OCI-LY7 (cell line): Measurements from ENCODE around the gene PIK3AP1. TPM values are rescaled to one million over a fixed set of nuclear protein-coding genes. Genes with fewer than 3 reads are reported as not detected.

Source experiments
- BruUV-seq: library from RNA; stranded (reverse); fragments of 400-500 nt; replicated peaks from 2 replicates; lab custom pipeline; 2021; lab: Mats Ljungman, UMichigan
- CTCF ChIA-PET: fragments of 300-600 bp; sonication (Branson Sonifier 250); formaldehyde crosslinking; loops from one replicate; lab custom pipeline; 2022; ENCODE audit warnings: antibody characterized with exemption; ENCODE audit not compliant: unreplicated experiment; lab: Charles Lee
- POLR2A ChIA-PET: fragments of 300-600 bp; sonication (Branson Sonifier 250); formaldehyde crosslinking; loops from one replicate; lab custom pipeline; 2022; ENCODE audit warnings: antibody characterized with exemption; lab: Charles Lee
- DNase-seq: peaks from one replicate; pipeline ENCODE4 v3.0.0-alpha.2; 2015; ENCODE audit warnings: low spot score
- H2AFZ ChIP-seq: fragments of 200-600 bp; sonication (generic), shearing (Covaris generic); 2 replicates; pipeline ENCODE4 v1.6.1; 2014; ENCODE audit warnings: mild to moderate bottlenecking, antibody characterized with exemption, low read length, moderate library complexity
- H3K27ac ChIP-seq: fragments of 200-600 bp; sonication (generic); 2 replicates; pipeline ENCODE4 v1.5.1; 2014; ENCODE audit warnings: mixed run types, low read depth, mild to moderate bottlenecking, moderate library complexity, low read length, inconsistent platforms; ENCODE audit not compliant: poor library complexity, severe bottlenecking
- H3K36me3 ChIP-seq: fragments of 200-600 bp; sonication (generic); 2 replicates; pipeline ENCODE4 v1.6.1; 2014; ENCODE audit warnings: mild to moderate bottlenecking, antibody characterized with exemption, low read length, moderate library complexity, mixed read lengths; ENCODE audit not compliant: insufficient read depth
- H3K4me1 ChIP-seq: fragments of 200-600 bp; sonication (generic); 2 replicates; pipeline ENCODE4 v1.5.1; 2014; ENCODE audit warnings: mild to moderate bottlenecking, low read length; ENCODE audit not compliant: insufficient read depth, poor library complexity, severe bottlenecking
- H3K4me2 ChIP-seq: fragments of 200-600 bp; sonication (generic); 2 replicates; pipeline ENCODE4 v1.6.1; 2014; ENCODE audit warnings: mild to moderate bottlenecking, low read length
- H3K4me3 ChIP-seq: fragments of 200-600 bp; sonication (generic); 2 replicates; pipeline ENCODE4 v1.5.1; 2014; ENCODE audit warnings: mild to moderate bottlenecking, low read depth, low read length; ENCODE audit not compliant: poor library complexity, severe bottlenecking
- H3K79me2 ChIP-seq: fragments of 200-600 bp; sonication (generic); 2 replicates; pipeline ENCODE4 v1.6.1; 2016; ENCODE audit warnings: low read depth, mild to moderate bottlenecking, low read length, moderate library complexity, mixed read lengths; ENCODE audit not compliant: insufficient read depth
- H3K9me2 ChIP-seq: fragments of 200-600 bp; sonication (generic); 2 replicates; pipeline ENCODE4 v1.6.1; 2016; ENCODE audit warnings: mild to moderate bottlenecking, low read length, mixed read lengths; ENCODE audit not compliant: insufficient read depth
- H3K9me3 ChIP-seq: fragments of 200-600 bp; sonication (generic); 2 replicates; pipeline ENCODE4 v1.6.1; 2014; ENCODE audit warnings: mild to moderate bottlenecking, mixed run types, low read length, mixed read lengths
- H4K20me1 ChIP-seq: fragments of 200-600 bp; sonication (generic); 2 replicates; pipeline ENCODE4 v1.6.1; 2014; ENCODE audit warnings: mild to moderate bottlenecking, antibody characterized with exemption, low read length, moderate library complexity, mixed read lengths; ENCODE audit not compliant: insufficient read depth
- EZH2phosphoT487 ChIP-seq: fragments of 200-600 bp; sonication (generic); IDR thresholded peaks from 2 replicates; pipeline ENCODE4 v1.6.1; 2018; ENCODE audit warnings: low read depth, borderline replicate concordance, mild to moderate bottlenecking, mixed run types, antibody characterized with exemption, low read length, moderate library complexity, mixed read lengths
- intact Hi-C: fragments of 100-400 bp; cut with micrococcal nuclease; formaldehyde crosslinking; loops from one replicate; pipeline ENCODE4 v1.10.0; 2022; ENCODE audit not compliant: unreplicated experiment
- total RNA-seq, 2 experiments: library from RNA; depleted of rRNA in 1 of 2; stranded (reverse); fragments of >200 nt in 1 of 2; shearing (Covaris generic) in 1 of 2; gene quantifications; 2 replicates each; pipeline ENCODE4 v1.2.3, GENCODE V29; 2014 to 2022
- TF ChIP-seq, protein P1 (sequence below): fragments of 200-600 bp; sonication (generic); conservative IDR thresholded peaks from 2 replicates; pipeline ENCODE4 v1.5.1; 2014; ENCODE audit warnings: mild to moderate bottlenecking, antibody characterized with exemption, low read length, moderate library complexity, mixed read lengths

PIK3AP1 gene
- total RNA-seq, 2 experiments from 2014 or later: 132 to 140 TPM

DNA sequence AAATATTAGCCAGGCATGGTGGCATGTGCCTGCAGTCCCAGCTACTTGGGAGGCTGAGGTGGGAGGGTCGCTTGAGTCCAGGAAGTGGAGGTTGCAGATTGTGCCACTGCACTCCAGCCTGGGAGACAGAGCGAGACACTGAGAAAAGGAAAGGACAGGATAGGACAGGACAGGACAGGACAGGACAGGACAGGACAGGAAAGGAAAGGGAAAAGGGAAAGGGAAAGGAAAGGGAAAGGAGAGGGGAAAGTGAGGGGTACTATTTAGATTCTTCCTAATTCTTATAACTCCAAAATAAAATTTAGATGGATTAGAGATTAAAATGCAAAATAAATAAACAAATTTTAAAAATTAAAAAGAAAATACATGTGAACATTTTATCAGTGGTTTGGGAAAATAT lies 58.7 kb downstream of the PIK3AP1 start:
- no peaks in the 10 kb centered on the region for H3K9me3 ChIP-seq
- H4K20me1 ChIP-seq: peaks cover 34% of the 10 kb centered on the region
- H3K27ac ChIP-seq: no peak overlapping the region
- peaks cover 73% of the 10 kb centered on the region for H3K36me3 ChIP-seq
- no peak overlapping the region for H3K4me2 ChIP-seq
- ChIA-PET CTCF (no interaction called here), POLR2A (no interaction called here)
- peaks cover 96% of the 10 kb centered on the region for H3K79me2 ChIP-seq
- no peak overlapping the region for H3K4me3 ChIP-seq
- H3K4me1 ChIP-seq: peaks cover 51% of the 10 kb centered on the region
- H3K9me2 ChIP-seq: no peaks in the 10 kb centered on the region
- DNase-seq: no peak
- H2AFZ ChIP-seq: no peak overlapping the region
- intact Hi-C loops: no loop called here
- TF ChIP-seq EZH2phosphoT487: no peak
- TF ChIP-seq, protein P1, sequence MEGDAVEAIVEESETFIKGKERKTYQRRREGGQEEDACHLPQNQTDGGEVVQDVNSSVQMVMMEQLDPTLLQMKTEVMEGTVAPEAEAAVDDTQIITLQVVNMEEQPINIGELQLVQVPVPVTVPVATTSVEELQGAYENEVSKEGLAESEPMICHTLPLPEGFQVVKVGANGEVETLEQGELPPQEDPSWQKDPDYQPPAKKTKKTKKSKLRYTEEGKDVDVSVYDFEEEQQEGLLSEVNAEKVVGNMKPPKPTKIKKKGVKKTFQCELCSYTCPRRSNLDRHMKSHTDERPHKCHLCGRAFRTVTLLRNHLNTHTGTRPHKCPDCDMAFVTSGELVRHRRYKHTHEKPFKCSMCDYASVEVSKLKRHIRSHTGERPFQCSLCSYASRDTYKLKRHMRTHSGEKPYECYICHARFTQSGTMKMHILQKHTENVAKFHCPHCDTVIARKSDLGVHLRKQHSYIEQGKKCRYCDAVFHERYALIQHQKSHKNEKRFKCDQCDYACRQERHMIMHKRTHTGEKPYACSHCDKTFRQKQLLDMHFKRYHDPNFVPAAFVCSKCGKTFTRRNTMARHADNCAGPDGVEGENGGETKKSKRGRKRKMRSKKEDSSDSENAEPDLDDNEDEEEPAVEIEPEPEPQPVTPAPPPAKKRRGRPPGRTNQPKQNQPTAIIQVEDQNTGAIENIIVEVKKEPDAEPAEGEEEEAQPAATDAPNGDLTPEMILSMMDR: no peak
- BruUV-seq: no TSS peak

DNA sequence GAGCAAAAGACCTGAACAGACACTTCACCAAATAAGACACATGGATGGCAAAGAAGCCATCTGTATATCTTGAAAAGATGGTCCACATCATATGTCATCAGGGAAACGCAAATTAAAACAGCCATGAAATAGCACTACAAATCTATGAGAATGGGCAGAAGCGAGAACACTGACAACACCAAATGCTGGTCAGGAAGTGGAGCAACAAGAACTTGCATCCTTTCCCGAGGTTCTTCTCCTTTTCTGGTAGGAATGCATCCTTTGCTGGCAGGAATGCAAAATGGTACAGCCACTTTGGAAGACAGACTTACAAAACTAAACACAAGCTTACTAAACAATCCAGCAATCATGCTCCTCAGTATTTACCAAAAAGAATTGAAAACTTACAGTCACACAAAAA lies 60.0 kb downstream of the PIK3AP1 start:
- Histone ChIP-seq H3K9me2 (no peaks in the 10 kb centered on the region), H4K20me1 (peaks cover 34% of the 10 kb centered on the region), H3K79me2 (peaks cover 96% of the 10 kb centered on the region), H3K4me2 (no peak overlapping the region), H3K4me3 (no peak overlapping the region), H2AFZ (no peak overlapping the region), H3K36me3 (peaks cover 78% of the 10 kb centered on the region), H3K4me1 (peaks cover 43% of the 10 kb centered on the region), H3K9me3 (peaks cover 10% of the 10 kb centered on the region), H3K27ac (no peak overlapping the region)
- BruUV-seq: no TSS peak
- intact Hi-C loops: no loop called here
- POLR2A ChIA-PET: no interaction called here
- DNase-seq: no peak
- no peak for TF ChIP-seq EZH2phosphoT487
- TF ChIP-seq, protein P1: no peak
- CTCF ChIA-PET: no interaction called here

DNA sequence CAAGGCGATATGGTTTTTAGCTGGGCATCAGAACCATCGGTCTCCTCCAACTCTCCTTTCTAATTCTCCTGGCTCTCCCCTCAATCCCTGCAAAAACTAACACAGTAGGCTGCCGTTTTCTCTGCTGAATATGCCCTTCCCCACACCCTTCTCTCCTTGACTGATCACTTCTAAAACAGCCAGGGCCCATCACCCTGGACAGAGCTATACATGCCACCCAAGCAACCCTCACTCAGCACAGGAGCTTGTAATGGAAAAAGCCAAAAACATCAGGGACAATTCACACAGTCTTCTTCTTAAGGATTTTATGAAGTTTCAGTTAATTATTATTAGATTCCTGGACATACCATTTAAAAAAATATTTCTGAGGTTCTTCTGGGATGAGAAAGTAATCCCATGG lies 61.5 kb downstream of the PIK3AP1 start:
- POLR2A ChIA-PET: interaction anchor here (0.8 to 1.2 kb wide), 2 partner anchors 11 to 12 kb away, joined by 3 to 5 read pairs; no protein-coding TSS in a partner anchor
- intact Hi-C loops: no loop called here
- H3K4me2 ChIP-seq: peak overlapping the region; percentile 1; the same call in 1 of the 2 replicates

More for the DNA sequence above, 61.5 kb downstream of the PIK3AP1 start:
- H4K20me1 ChIP-seq: peaks cover 21% of the 10 kb centered on the region
- peaks cover 85% of the 10 kb centered on the region for H3K79me2 ChIP-seq
- no peak overlapping the region for H3K27ac ChIP-seq
- no peaks in the 10 kb centered on the region for H3K9me2 ChIP-seq
- H3K4me3 ChIP-seq: no peak overlapping the region
- DNase-seq: no peak
- peaks cover 28% of the 10 kb centered on the region for H3K4me1 ChIP-seq
- BruUV-seq: no TSS peak
- CTCF ChIA-PET: no interaction called here
- TF ChIP-seq, protein P1: no peak
- no peak for TF ChIP-seq EZH2phosphoT487
- peaks cover 10% of the 10 kb centered on the region for H3K9me3 ChIP-seq
- no peak overlapping the region for H2AFZ ChIP-seq
- H3K36me3 ChIP-seq: peaks cover 78% of the 10 kb centered on the region
